ENCODE results near the gene C11orf91. TPM values are rescaled to one million over a fixed set of nuclear protein-coding genes. Genes with fewer than 3 reads are reported as not detected.

C11orf91 gene
- total RNA-seq, 1 experiment from 2014 or later, result 2.9 TPM

DNA sequence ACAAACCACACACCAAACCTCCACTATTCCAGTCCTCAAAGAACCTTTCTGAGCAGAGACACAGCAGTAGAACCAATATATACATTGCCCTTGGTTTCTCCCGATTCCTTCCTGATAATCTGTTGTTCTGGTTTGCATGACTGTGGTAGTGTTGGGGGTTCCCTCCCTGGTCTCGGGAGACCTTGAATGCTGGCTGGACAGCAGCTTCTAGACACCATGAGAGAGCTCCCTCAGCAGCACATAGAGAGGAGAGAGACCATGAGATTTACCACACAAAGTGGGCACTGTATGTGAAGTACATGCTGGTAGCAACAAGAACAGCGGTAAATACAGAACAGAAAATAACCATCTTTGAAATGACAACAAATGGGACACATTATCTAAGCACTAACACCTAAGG is 2.6 kb downstream of the C11orf91 start:
- POLR2A ChIA-PET, result interaction anchor here (1.0 kb wide), 1 partner anchor 39 kb away, joined by 3 read pairs; no protein-coding TSS in a partner anchor
- no peaks in the 10 kb centered on the region for H3K9me3 Mint-ChIP-seq (ENCODE audit: unreplicated experiment)

DNA sequence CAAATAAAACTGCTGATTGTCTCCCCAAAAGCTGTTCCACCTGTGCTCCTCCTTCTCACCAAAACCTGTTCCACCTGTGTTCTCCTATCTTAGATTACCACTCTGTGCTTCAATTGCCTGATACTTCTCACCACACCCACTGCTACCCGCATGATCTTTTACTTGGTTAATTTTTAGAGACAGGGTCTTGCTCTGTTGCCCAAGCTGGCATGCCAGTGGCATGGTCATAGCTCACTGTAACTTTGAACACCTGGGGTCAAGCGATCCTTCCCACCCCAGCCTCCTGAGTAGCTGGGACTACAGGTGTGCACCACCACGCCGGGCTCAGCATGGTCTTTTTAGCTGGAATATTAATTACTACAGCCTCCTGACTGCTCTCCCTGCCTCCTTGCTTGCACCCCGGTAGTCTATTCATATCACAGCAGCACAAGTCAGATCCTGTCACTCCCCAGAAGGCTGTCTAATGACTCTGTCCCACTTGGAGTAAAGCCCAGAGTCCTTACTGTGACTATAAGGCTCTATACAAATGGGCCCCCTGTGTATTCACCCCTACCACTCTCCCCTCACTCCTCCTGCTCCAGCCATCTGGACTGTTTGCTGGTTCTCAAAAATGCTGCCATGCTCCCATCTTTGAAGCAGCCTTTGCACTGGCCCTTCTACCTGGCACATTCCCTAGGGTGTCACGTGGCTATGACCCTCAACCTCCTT is 3.5 kb downstream of the C11orf91 start:
- Mint-ChIP-seq H3K9me3 (ENCODE audit: unreplicated experiment) (no peaks in the 10 kb centered on the region), H3K4me3 (ENCODE audit: unreplicated experiment) (no peak overlapping the region), H3K27ac (ENCODE audit: low read depth, unreplicated experiment) (peak overlapping the region; percentile 11), H3K4me1 (ENCODE audit: insufficient read depth, unreplicated experiment) (peaks cover 48% of the 10 kb centered on the region), H3K27me3 (ENCODE audit: insufficient read depth, unreplicated experiment) (no peaks in the 10 kb centered on the region), H3K36me3 (ENCODE audit: insufficient read depth, unreplicated experiment) (peaks cover 27% of the 10 kb centered on the region)
- CTCF ChIA-PET, result interaction anchor here (0.8 kb wide), 1 partner anchor 24 kb away, joined by 3 read pairs; no protein-coding TSS in a partner anchor
- DNase-seq (ENCODE audit: unreplicated experiment), result no peak
- TF ChIP-seq, protein P1, sequence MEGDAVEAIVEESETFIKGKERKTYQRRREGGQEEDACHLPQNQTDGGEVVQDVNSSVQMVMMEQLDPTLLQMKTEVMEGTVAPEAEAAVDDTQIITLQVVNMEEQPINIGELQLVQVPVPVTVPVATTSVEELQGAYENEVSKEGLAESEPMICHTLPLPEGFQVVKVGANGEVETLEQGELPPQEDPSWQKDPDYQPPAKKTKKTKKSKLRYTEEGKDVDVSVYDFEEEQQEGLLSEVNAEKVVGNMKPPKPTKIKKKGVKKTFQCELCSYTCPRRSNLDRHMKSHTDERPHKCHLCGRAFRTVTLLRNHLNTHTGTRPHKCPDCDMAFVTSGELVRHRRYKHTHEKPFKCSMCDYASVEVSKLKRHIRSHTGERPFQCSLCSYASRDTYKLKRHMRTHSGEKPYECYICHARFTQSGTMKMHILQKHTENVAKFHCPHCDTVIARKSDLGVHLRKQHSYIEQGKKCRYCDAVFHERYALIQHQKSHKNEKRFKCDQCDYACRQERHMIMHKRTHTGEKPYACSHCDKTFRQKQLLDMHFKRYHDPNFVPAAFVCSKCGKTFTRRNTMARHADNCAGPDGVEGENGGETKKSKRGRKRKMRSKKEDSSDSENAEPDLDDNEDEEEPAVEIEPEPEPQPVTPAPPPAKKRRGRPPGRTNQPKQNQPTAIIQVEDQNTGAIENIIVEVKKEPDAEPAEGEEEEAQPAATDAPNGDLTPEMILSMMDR (IDR thresholded peaks at IDR 0.05; ENCODE audit: unreplicated experiment), result no peak
- POLR2A ChIA-PET, result interaction anchor here (3.4 kb wide), 1 partner anchor 39 kb away, joined by 20 read pairs; the partner anchor contains the start of gene CD59
- BruUV-seq (replicated peaks), result no TSS peak
- intact Hi-C loops (cut with micrococcal nuclease), result no loop called here

More for the DNA sequence above, 2.6 kb downstream of the C11orf91 start:
- intact Hi-C loops (cut with micrococcal nuclease), result no loop called here
- TF ChIP-seq, protein P1 (IDR thresholded peaks at IDR 0.05; ENCODE audit: unreplicated experiment), result no peak
- CTCF ChIA-PET, result interaction anchor here (0.6 kb wide), 1 partner anchor 20 kb away, joined by 3 read pairs; no protein-coding TSS in a partner anchor
- no peak overlapping the region for H3K4me3 Mint-ChIP-seq (ENCODE audit: unreplicated experiment)
- peaks cover 24% of the 10 kb centered on the region for H3K36me3 Mint-ChIP-seq (ENCODE audit: insufficient read depth, unreplicated experiment)
- no TSS peak for BruUV-seq (replicated peaks)
- H3K27ac Mint-ChIP-seq (ENCODE audit: low read depth, unreplicated experiment), result no peak overlapping the region
- no peaks in the 10 kb centered on the region for H3K27me3 Mint-ChIP-seq (ENCODE audit: insufficient read depth, unreplicated experiment)
- peaks cover 45% of the 10 kb centered on the region for H3K4me1 Mint-ChIP-seq (ENCODE audit: insufficient read depth, unreplicated experiment)
- DNase-seq (ENCODE audit: unreplicated experiment), result no peak

DNA sequence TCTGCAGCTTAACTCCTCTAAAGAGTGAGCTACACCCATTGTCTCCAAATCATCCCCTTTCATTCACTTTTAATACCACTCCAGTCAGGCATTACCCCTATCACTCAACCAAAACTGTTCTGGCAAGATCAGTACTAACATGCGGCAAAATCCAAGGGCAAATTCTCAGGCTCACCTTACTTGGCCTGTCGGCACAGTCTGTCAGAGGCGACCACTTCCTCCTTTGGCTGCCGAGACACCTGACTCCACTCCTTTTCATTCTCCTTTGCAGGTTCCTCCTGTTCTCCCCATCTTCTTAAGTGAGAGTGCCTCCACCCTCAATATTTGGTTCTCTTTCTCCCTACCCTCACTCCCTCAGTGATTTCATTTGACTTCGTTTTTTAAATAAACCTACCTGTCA is 4.2 kb downstream of the C11orf91 start:
- Mint-ChIP-seq H3K4me3 (ENCODE audit: unreplicated experiment) (no peak overlapping the region), H3K27ac (ENCODE audit: low read depth, unreplicated experiment) (peak overlapping the region; percentile 11), H3K9me3 (ENCODE audit: unreplicated experiment) (no peaks in the 10 kb centered on the region), H3K4me1 (ENCODE audit: insufficient read depth, unreplicated experiment) (peaks cover 48% of the 10 kb centered on the region), H3K36me3 (ENCODE audit: insufficient read depth, unreplicated experiment) (peaks cover 29% of the 10 kb centered on the region), H3K27me3 (ENCODE audit: insufficient read depth, unreplicated experiment) (no peaks in the 10 kb centered on the region)
- DNase-seq (ENCODE audit: unreplicated experiment), result no peak
- CTCF ChIA-PET, result interaction anchor here (0.8 to 1.6 kb wide), 3 partner anchors 10 to 46 kb away, joined by 3 to 9 read pairs (median 5); no protein-coding TSS in a partner anchor
- intact Hi-C loops (cut with micrococcal nuclease), result no loop called here
- POLR2A ChIA-PET, result interaction anchor here (3.4 kb wide), 1 partner anchor 40 kb away, joined by 20 read pairs; the partner anchor contains the start of gene CD59
- TF ChIP-seq, protein P1 (IDR thresholded peaks at IDR 0.05; ENCODE audit: unreplicated experiment), result no peak
- BruUV-seq (replicated peaks), result no TSS peak

DNA sequence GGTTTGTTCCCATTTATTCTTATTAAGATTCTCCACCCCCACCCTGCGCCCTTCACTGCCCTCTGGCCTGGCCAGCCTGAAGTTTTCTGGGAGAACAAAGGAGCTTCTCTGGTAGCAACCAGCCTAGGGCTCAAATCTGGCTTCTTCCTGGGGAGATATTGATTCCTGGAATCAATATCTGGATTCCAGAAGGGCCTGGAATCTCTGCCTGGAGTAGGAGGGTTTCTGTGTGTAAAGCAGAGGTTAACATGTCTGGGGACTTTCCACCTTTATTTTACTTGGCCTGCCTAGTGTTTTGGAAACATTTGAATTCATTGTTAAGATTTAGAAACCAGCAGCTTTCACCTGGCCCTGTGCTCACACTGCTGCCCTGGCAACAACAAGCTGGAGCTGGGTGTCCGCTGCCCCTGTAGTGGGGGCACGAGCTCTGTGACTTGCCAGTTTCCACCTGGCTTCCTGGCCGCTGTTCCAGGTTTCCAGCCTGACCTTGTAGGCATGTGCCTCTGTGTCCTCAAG is 5.5 kb downstream of the C11orf91 start:
- CTCF ChIA-PET, result interaction anchor here (0.6 to 1.7 kb wide), 5 partner anchors 9 to 655 kb away, joined by 3 to 9 read pairs (median 5); no protein-coding TSS in a partner anchor
- POLR2A ChIA-PET, result interaction anchor here (0.9 to 7.3 kb wide), 3 partner anchors 8 to 437 kb away, joined by 3 to 124 read pairs (median 20); partner anchors contain the start of genes C11orf91 and CD59
- Mint-ChIP-seq H3K4me1 (ENCODE audit: insufficient read depth, unreplicated experiment) (peaks cover 54% of the 10 kb centered on the region), H3K27ac (ENCODE audit: low read depth, unreplicated experiment) (no peak overlapping the region), H3K4me3 (ENCODE audit: unreplicated experiment) (no peak overlapping the region), H3K36me3 (ENCODE audit: insufficient read depth, unreplicated experiment) (peaks cover 18% of the 10 kb centered on the region), H3K9me3 (ENCODE audit: unreplicated experiment) (no peaks in the 10 kb centered on the region), H3K27me3 (ENCODE audit: insufficient read depth, unreplicated experiment) (no peaks in the 10 kb centered on the region)
- no peak for DNase-seq (ENCODE audit: unreplicated experiment)
- intact Hi-C loops (cut with micrococcal nuclease), result no loop called here
- TF ChIP-seq, protein P1 (IDR thresholded peaks at IDR 0.05; ENCODE audit: unreplicated experiment), result no peak
- no TSS peak for BruUV-seq (replicated peaks)

Data from MCF 10A (cell line).